HepG2 (cell line): ENCODE results near the gene PHTF2. TPM values are rescaled to one million over a fixed set of nuclear protein-coding genes. Genes with fewer than 3 reads are reported as not detected.

Experiments
- AFF4 ChIP-seq: sonication (generic); formaldehyde crosslinking; IDR thresholded peaks from 2 replicates; pipeline ENCODE4 v1.4.0; 2020; ENCODE audit warnings: missing genetic modification reagents
- CENPX ChIP-seq: sonication (generic); formaldehyde crosslinking; IDR thresholded peaks from 2 replicates; pipeline ENCODE4 v1.9.0; 2021; ENCODE audit warnings: mild to moderate bottlenecking, missing genetic modification reagents, moderate library complexity
- CERS6 ChIP-seq: sonication (generic); formaldehyde crosslinking; IDR thresholded peaks from 2 replicates; pipeline ENCODE4 v1.5.0; 2020; ENCODE audit warnings: missing genetic modification reagents
- HNF4G ChIP-seq, 2 experiments: sonication (generic) in 1 of 2; formaldehyde crosslinking in 1 of 2; IDR thresholded peaks; 2 replicates each; pipeline versions ENCODE4 v1.4.0 to v1.6.1; 2011 to 2020; ENCODE audit warnings: borderline replicate concordance in 2 of 2, low read depth in 2 of 2, mild to moderate bottlenecking in 2 of 2, low read length in 1 of 2, missing genetic modification reagents in 1 of 2, moderate library complexity in 1 of 2
- KMT2A ChIP-seq: sonication (generic); formaldehyde crosslinking; IDR thresholded peaks from 2 replicates; pipeline ENCODE4 v1.4.0; 2020; ENCODE audit warnings: missing genetic modification reagents
- MAZ ChIP-seq, 2 experiments: sonication (generic) in 1 of 2; formaldehyde crosslinking in 1 of 2; IDR thresholded peaks; 2 replicates each; pipeline versions ENCODE4 v1.5.0 to v1.6.1; 2012 to 2020; ENCODE audit warnings: low read depth in 2 of 2, mild to moderate bottlenecking in 2 of 2, borderline replicate concordance in 1 of 2, improper control_type of control experiment in 1 of 2, low read length in 1 of 2, missing genetic modification reagents in 1 of 2, moderate library complexity in 1 of 2
- MBNL3 ChIP-seq: fragments of 250-450 bp; sonication (Bioruptor Pico); conservative IDR thresholded peaks from 2 replicates; pipeline ENCODE4 v1.8.0; 2022; ENCODE audit warnings: mild to moderate bottlenecking, inconsistent platforms
- MIXL1 ChIP-seq: IDR thresholded peaks from 2 replicates; pipeline ENCODE4 v1.6.1; 2016
- MLXIP ChIP-seq: sonication (generic); formaldehyde crosslinking; IDR thresholded peaks from 2 replicates; pipeline ENCODE4 v1.9.0; 2021; ENCODE audit warnings: missing genetic modification reagents, borderline replicate concordance
- MTF1 ChIP-seq: sonication (generic); formaldehyde crosslinking; IDR thresholded peaks from 2 replicates; pipeline ENCODE4 v1.5.0; 2020; ENCODE audit warnings: missing genetic modification reagents
- NFYC ChIP-seq: IDR thresholded peaks from 2 replicates; pipeline ENCODE4 v1.6.1; 2016; ENCODE audit warnings: missing genetic modification reagents, missing compliant biosample characterization
- POLR2G ChIP-seq: fragments of 200-400 bp; formaldehyde crosslinking; IDR thresholded peaks from 2 replicates; pipeline ENCODE4 v1.6.1; 2018; ENCODE audit warnings: mild to moderate bottlenecking, low read depth, low read length, moderate library complexity
- SYNCRIP ChIP-seq: fragments of 200-400 bp; formaldehyde crosslinking; IDR thresholded peaks from 2 replicates; pipeline ENCODE4 v1.6.1; 2018; ENCODE audit warnings: mild to moderate bottlenecking, low read depth, low read length; ENCODE audit not compliant: insufficient read depth
- ZBTB7A ChIP-seq: sonication (generic); formaldehyde crosslinking; IDR thresholded peaks from 2 replicates; pipeline ENCODE4 v1.8.0; 2022; ENCODE audit warnings: mild to moderate bottlenecking, missing genetic modification reagents
- ZNF614 ChIP-seq: IDR thresholded peaks from 2 replicates; pipeline ENCODE4 v1.6.1; 2018; ENCODE audit warnings: missing biosample characterization, missing genetic modification reagents, inconsistent platforms, borderline replicate concordance
- ZNF775 ChIP-seq: sonication (generic); formaldehyde crosslinking; IDR thresholded peaks from 2 replicates; pipeline ENCODE4 v1.4.0; 2020; ENCODE audit warnings: missing genetic modification reagents, mild to moderate bottlenecking, moderate library complexity, borderline replicate concordance
- ZNF891 ChIP-seq: sonication (generic); formaldehyde crosslinking; IDR thresholded peaks from 2 replicates; pipeline ENCODE4 v1.5.0; 2020; ENCODE audit warnings: mild to moderate bottlenecking, missing genetic modification reagents
- ZSCAN21 ChIP-seq: sonication (generic); formaldehyde crosslinking; IDR thresholded peaks from 2 replicates; pipeline ENCODE4 v1.8.0; 2022; ENCODE audit warnings: mild to moderate bottlenecking, missing genetic modification reagents, moderate library complexity, borderline replicate concordance
- polyA plus RNA-seq, 8 experiments: library from polyadenylated mRNA; depleted of rRNA in 3 of 8; stranded (reverse) in 7 of 8; unstranded in 1 of 8; fragments of >200 nt; fragmentation: Illumina TruSeq in 4 of 8; extraction: Trizol in 4 of 8; gene quantifications; 2 replicates each; pipeline versions ENCODE4 v1.2.1 to v1.2.3, GENCODE V29; 2011 to 2016; ENCODE audit warnings: low read depth in 4 of 8, missing spikeins in 1 of 8, mixed read lengths in 1 of 8; ENCODE audit not compliant: insufficient read depth in 1 of 8
- total RNA-seq, 5 experiments: library from RNA; depleted of rRNA; stranded (reverse); fragments of >200 nt; fragmentation: Illumina TruSeq; extraction: Trizol; gene quantifications; 2 replicates each; pipeline ENCODE4 v1.2.3, GENCODE V29; 2016; ENCODE audit warnings: low read depth in 1 of 5

The PHTF2 gene
- total and polyA plus RNA-seq, 2 of the 13 experiments (the other 11 are each of a cell fraction or from before 2014, with no cell fraction given), result 7.4 to 10.2 TPM

- no peak for TF ChIP-seq CENPX (CRISPR knock-in tag)
- no peak for TF ChIP-seq CERS6 (CRISPR knock-in tag)
- no peak for TF ChIP-seq AFF4 (CRISPR knock-in tag)
- no peak for TF ChIP-seq SYNCRIP
- no peak for TF ChIP-seq POLR2G
- TF ChIP-seq NFYC (CRISPR knock-in tag), result no peak
- no peak for TF ChIP-seq KMT2A (CRISPR knock-in tag)
- TF ChIP-seq ZNF891 (CRISPR knock-in tag), result no peak
- TF ChIP-seq MBNL3, result no peak
- TF ChIP-seq MAZ (IDR thresholded peaks at IDR 0.05; ENCODE audit: borderline replicate concordance, low read depth, low read length), result no peak
- TF ChIP-seq MAZ (CRISPR knock-in tag; IDR thresholded peaks at IDR 0.05; ENCODE audit: low read depth), result no peak
- TF ChIP-seq HNF4G (IDR thresholded peaks at IDR 0.05; ENCODE audit: borderline replicate concordance, low read depth, low read length), result peak; percentile 15; the same call in 1 of the 2 replicates
- no peak for TF ChIP-seq HNF4G (CRISPR knock-in tag; IDR thresholded peaks at IDR 0.05; ENCODE audit: borderline replicate concordance, low read depth)
- no peak for TF ChIP-seq ZNF614 (CRISPR knock-in tag)
- 0 out of 2 replicates have a peak, but pooled peaks have one; percentile 41 for TF ChIP-seq MIXL1 (CRISPR knock-in tag)
- no peak for TF ChIP-seq ZSCAN21 (CRISPR knock-in tag)
- TF ChIP-seq MTF1, result no peak
- TF ChIP-seq MLXIP (CRISPR knock-in tag), result no peak
- TF ChIP-seq ZBTB7A (CRISPR knock-in tag), result no peak
- TF ChIP-seq ZNF775 (CRISPR knock-in tag), result no peak
Measured at GRCh38 chr7:77765906-77766800, 32.4 kb upstream of the PHTF2 start (continued).
